Mesodermal cell (in vitro differentiated cells): Measurements from ENCODE around the gene HNRNPLL.
"Not testable (repeated sequence)": the region's sequence is repeated elsewhere in the genome, so short reads cannot be mapped to it uniquely, and the experiment has no call there.

ENCODE experiments used
- H3K27ac ChIP-seq: 2 replicates; pipeline ENCODE4 v1.7.0; 2013; ENCODE audit warnings: mild to moderate bottlenecking, low read depth, low read length, moderate library complexity; ENCODE audit not compliant: severe bottlenecking
- H3K36me3 ChIP-seq: 2 replicates; pipeline ENCODE4 v1.7.1; 2013; ENCODE audit warnings: mild to moderate bottlenecking, low read length, moderate library complexity; ENCODE audit not compliant: control insufficient read depth, insufficient read depth
- H3K4me1 ChIP-seq: one replicate; pipeline ENCODE4 v1.7.1; 2013; ENCODE audit warnings: mild to moderate bottlenecking, low read length; ENCODE audit not compliant: insufficient read depth, control insufficient read depth, poor library complexity, severe bottlenecking
- H3K4me3 ChIP-seq: 2 replicates; pipeline ENCODE4 v1.7.0; 2013; ENCODE audit warnings: low read length, control low read depth, mild to moderate bottlenecking; ENCODE audit not compliant: insufficient read depth, poor library complexity, severe bottlenecking; ENCODE audit errors: extremely low read depth
- H3K9me3 ChIP-seq: 2 replicates; pipeline ENCODE4 v1.7.1; 2013; ENCODE audit warnings: mild to moderate bottlenecking, low read length, moderate library complexity; ENCODE audit not compliant: control insufficient read depth
- WGBS, 2 experiments: methylation state at CpG; one replicate each; pipeline ENCODE4 v1.1.5; 2013; ENCODE audit warnings: missing lambda C conversion rate in 2 of 2; ENCODE audit not compliant: insufficient coverage in 2 of 2; 5-methylcytosine and 5-hydroxymethylcytosine counted together

HNRNPLL gene

DNA sequence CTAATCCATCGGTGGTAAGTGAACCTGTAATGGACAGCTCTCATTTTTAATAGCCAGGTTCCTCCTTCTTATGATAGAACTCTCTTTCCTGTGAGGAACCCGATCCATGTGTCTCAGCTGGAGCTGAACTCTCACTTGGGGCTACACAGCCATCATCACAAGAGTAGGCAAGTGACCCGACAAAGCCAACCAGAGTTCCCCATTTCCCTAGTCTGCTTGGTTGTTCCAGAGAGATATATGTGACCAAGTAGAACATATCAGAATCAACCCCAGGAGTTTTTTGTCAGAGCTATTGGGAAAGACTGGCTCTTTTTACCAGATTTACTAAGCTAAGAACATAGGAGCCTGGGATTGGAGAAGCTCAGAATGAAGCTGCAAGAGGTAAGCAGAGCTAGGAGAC is 14.6 kb upstream of the HNRNPLL start:
- 60 to 100% methylated on average over 1 of the region's 3 CpGs for WGBS, 2 experiments
- Histone ChIP-seq H3K27ac (no peak overlapping the region), H3K9me3 (no peaks in the 10 kb centered on the region), H3K4me1 (no peaks in the 10 kb centered on the region), H3K4me3 (no peak overlapping the region), H3K36me3 (no peaks in the 10 kb centered on the region)

DNA sequence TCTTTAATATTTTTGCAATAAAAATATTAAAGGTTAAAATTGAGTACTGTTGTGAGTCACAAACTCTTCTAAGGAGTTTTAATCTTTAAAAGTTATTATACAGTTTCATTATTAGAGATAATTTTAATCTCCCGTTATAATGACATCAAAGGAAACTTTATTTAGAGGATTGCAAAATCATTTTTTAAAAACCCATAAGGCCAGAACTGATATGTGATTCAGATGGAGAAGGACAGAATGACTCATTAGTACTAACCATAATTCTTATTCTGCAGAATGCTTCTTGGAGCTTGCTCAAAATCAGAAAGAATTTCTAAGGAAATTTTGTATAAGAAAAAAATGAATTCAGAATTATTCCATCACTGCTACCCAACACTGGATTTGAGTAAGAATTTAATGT is 12.5 kb upstream of the HNRNPLL start:
- WGBS, 2 experiments: no CpG with 5 or more reads among the region's 1 CpG
- H3K27ac ChIP-seq: no peak overlapping the region
- no peaks in the 10 kb centered on the region for H3K4me1 ChIP-seq
- H3K36me3 ChIP-seq: no peaks in the 10 kb centered on the region
- no peaks in the 10 kb centered on the region for H3K9me3 ChIP-seq
- no peak overlapping the region for H3K4me3 ChIP-seq

DNA sequence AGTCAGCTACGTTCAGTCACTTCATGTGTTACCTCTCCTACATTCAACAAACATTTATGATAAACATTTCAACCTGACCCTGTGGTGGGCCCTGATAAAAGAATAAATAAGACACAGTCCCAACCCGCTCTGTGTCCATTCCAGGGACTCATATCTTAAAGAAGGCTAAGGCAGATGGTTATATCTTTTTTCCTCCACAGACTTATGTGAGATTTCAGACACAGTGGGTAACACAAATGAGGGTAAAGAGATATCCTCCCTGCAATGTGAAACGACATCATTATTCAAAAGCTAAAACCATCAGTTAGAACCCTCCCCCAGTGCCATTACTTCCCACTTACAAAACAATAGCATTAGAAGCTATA is 11.1 kb upstream of the HNRNPLL start:
- Histone ChIP-seq H3K27ac (no peak overlapping the region), H3K4me3 (no peak overlapping the region), H3K36me3 (no peaks in the 10 kb centered on the region), H3K9me3 (no peaks in the 10 kb centered on the region), H3K4me1 (no peaks in the 10 kb centered on the region)
- WGBS, 2 experiments: 91 to 93% methylated on average over 1 to 2 of the region's 3 CpGs

DNA sequence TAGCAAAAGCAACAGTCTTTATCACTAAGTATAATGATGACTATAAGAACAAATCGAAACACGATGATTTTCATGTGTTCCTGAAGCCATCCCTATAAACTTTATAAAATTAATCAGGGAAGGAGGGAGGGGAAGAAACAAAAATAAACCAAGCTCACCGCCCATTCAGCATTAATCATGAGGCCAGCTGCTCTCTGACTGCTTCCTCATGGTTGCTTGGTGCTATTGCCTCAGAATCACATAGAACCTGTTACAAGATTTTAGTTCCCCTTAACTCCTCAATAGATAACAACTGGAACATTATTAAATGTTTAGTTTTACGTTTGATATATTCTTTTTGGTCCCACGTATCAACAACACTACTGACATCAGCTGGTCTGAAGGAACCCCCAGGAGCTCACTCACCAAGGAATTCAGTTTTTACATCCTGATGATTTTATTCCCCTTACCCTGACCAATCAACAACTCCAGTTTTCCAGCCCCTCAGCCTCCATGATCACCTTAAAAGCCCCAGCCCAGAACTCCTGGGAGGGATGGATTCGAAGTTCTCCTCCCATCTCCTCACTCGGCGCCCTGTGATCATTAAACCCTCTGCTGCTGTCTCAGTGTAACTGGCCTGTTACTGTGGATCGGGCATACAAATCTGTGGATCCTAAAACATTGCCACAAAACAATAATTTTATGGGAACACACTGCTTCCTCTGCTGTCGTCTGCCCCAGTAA is 10.6 kb upstream of the HNRNPLL start:
- WGBS, 2 experiments: 81 to 82% methylated on average over 5 to 6 of the region's 10 CpGs
- Histone ChIP-seq H3K27ac (no peak overlapping the region), H3K4me1 (no peaks in the 10 kb centered on the region), H3K4me3 (no peak overlapping the region), H3K9me3 (no peaks in the 10 kb centered on the region), H3K36me3 (no peaks in the 10 kb centered on the region)

DNA sequence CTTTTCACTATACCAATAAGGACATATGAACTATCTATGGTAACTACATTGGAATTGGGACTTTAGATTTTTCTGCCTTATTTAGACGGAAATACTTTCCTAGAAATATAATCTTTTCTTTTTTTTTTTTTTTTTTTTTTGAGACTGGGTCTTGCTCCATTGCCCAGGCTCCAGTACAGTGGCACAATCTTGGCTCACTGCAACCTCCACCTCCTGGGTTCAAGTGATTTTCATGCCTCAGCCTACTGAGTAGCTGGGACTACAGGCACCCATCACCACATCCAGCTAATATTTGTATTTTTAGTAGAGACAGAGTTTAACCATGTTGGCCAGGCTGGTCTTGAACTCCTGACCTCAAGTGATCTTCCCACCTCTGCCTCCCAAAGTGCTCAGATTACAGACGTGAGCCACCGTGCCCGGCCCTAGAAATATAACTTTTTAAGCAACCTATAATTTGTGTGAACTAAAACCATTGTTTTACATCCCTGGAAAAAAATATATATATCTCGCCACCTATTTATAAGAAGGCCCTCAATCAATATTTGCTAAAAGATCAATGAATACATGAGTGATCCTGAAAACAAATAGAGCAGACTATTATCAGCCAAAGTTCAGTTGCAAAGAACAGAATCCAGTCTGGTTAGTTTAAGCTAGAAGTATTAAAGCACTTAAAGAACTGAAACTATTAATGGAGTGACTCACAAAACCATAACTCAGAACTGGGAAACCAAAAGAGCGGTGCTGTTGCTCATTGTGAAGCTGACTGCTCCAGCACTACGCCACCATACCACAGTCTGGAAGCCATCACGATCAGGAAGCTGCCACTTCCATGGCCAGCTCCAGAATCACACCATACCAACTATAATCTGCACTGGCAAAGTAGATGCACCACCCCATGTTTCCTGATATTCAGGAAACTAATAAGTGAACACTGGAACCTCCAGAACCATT is 8.4 kb upstream of the HNRNPLL start:
- H3K9me3 ChIP-seq: no peaks in the 10 kb centered on the region
- H3K27ac ChIP-seq: no peak overlapping the region
- H3K36me3 ChIP-seq: no peaks in the 10 kb centered on the region
- WGBS, 2 experiments: 86 to 94% methylated on average over 1 to 5 of the region's 8 CpGs
- H3K4me3 ChIP-seq: no peak overlapping the region
- peaks cover 6% of the 10 kb centered on the region for H3K4me1 ChIP-seq

DNA sequence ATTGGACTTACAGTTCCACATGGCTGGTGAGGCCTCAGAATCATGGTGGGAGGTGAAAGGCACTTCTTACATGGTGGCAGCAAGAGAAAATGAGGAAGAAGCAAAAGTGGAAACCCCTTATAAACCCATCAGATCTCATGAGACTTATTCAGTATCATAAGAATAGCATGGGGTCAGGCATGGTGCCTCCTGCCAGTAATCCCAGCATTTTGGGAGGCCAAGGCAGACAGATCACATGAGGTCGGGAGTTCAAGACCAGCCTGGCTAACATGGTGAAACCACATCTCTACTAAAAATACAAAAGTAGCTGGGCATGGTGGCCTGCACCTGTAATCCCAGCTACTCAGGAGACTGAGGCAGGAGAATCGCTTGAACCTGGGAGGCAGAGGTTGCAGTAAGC is 6.5 kb upstream of the HNRNPLL start:
- not testable (repeated sequence) for H3K36me3 ChIP-seq, H3K4me3 ChIP-seq, H3K4me1 ChIP-seq, H3K27ac ChIP-seq, H3K9me3 ChIP-seq
- WGBS, 2 experiments: 76 to 92% methylated on average over 2 of the region's 2 CpGs

DNA sequence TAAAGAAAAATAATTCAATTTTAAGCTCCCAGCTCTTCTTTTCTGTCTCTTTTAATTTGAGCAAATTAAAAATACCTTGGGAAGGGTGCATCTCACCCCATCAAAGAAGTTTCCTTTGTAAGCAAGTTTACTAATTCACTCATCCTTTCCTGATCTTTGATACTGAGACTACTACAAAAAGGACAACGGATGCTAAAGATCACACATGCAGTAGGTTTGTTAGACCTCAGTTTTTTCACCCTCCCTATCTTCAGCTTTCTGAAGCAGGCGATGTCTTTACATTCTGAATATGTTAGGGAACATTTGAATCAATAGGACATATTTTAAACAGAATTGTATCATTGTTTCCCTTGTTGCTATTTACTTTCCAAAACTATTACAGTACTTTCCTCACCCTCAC is 6.0 kb upstream of the HNRNPLL start:
- 100% methylated on average over 1 of the region's 2 CpGs; no CpG with 5 or more reads in 1 of the 2 experiments for WGBS, 2 experiments

DNA sequence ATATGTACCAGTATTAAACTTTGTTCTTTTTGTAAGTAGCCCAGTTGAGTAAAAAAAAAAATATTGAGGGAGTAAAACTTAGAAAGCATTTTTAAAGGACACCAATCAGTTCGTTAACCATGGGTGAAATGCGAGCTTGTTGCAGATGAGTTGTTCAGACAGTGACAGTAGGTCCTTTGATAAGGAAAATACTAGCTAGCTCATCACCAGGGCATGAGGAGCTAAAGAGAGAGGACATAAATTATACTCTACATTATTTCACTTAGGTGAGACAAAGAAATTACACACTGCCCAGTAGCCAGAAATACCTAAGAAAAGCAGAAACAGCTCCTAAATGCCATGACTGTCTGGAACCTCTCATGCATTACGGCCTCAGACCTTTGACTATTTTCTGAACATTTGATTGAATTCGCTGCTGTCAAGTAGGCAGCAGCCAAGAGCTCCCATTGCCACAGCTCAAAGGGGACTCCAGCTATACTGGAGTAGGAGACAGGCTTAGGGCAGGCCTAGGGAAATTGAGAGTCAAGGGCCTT is 2.6 kb upstream of the HNRNPLL start:
- H3K4me1 ChIP-seq: peaks cover 9% of the 10 kb centered on the region
- H3K36me3 ChIP-seq: no peaks in the 10 kb centered on the region
- no peak overlapping the region for H3K27ac ChIP-seq
- H3K4me3 ChIP-seq: no peak overlapping the region
- 92 to 100% methylated on average over 1 to 4 of the region's 4 CpGs for WGBS, 2 experiments
- H3K9me3 ChIP-seq: no peaks in the 10 kb centered on the region

More for the DNA sequence above, 6.0 kb upstream of the HNRNPLL start:
- no peaks in the 10 kb centered on the region for H3K9me3 ChIP-seq
- H3K36me3 ChIP-seq: no peaks in the 10 kb centered on the region
- peaks cover 9% of the 10 kb centered on the region for H3K4me1 ChIP-seq
- no peak overlapping the region for H3K4me3 ChIP-seq
- H3K27ac ChIP-seq: no peak overlapping the region

DNA sequence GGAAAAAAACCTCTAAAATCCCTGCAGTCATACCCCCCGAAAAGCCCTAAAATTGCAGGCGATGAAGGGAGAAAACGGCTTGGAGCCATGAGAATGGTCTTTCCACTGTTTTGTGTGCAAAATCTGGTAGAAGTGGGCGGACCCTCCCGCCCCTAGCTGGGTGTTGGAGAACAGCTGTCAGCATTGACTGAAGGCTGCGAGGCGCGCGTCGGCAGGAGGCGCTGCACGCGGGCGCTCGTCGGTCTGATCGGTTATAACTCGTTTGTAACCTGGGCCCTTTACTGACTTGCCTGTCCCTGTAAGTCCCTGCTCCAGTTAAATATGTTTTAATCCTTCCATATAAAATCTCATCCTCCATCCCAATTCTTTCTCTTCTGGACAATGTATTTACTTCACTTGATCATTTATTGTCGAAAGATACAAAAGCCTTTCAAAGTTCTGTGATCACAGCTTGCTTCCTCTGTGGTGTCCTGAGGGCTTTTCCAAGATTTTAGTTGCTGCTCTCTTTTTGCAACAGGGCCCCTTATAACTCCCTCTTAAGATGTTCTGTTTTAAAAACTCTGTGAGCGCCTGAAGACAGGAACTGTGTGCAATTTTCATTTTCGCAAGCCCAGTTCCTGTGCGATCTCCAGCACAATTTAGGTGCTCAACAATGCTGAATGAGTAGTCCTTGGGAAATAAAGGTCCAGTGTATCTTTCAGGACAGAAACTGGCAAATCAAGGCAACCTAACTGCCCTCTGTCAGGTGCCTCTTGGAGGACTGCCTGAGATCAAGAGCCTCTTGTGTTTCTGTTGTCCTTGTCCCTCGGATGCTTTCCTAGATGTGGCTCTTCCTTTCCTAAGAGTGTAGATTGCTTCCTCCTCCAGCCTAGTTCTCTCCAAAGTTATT is 918 bp upstream of the HNRNPLL start:
- WGBS, 2 experiments: 16 to 20% methylated on average over 20 to 21 of the region's 23 CpGs
- Histone ChIP-seq H3K9me3 (no peaks in the 10 kb centered on the region), H3K27ac (peak overlapping the region; percentile 82), H3K4me3 (peak overlapping the region; percentile 79), H3K4me1 (peaks cover 14% of the 10 kb centered on the region), H3K36me3 (no peaks in the 10 kb centered on the region)

DNA sequence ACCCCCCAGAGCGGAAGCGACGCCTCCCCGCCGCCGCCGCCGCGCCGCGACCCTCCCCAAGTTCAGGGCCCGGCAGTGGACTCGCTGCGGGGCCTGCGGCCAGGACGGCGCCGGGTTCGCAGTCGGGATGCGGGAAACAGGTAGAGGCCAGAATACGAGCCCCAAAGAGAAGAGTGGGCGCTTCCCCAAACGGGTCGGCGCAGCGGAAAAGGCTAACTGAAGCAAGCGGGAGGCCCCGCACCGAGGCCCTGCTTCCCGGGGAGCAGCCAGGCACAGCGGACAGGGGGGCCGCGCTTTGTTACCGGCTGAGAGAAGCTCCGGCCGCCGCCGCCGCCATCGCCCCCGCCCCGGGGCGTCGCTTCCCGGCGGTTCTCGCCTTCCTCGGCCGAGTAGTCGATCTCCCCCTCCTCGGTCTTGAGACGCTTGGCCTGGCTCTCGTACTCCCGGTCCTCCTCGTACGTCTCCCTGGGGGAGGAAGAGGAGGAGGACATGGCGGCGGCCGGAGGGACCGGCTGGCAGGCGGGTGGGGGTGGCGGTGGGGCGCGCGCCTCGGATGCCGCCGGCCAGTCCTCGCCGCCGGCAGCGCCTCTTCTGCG is 494 bp downstream of the HNRNPLL start:
- H3K27ac ChIP-seq: peak overlapping the region; percentile 93
- H3K9me3 ChIP-seq: no peaks in the 10 kb centered on the region
- peaks cover 16% of the 10 kb centered on the region for H3K4me1 ChIP-seq
- H3K36me3 ChIP-seq: no peaks in the 10 kb centered on the region
- 1% methylated on average over 29 to 69 of the region's 74 CpGs for WGBS, 2 experiments
- H3K4me3 ChIP-seq: peak overlapping the region; percentile 79
